Right lobe of liver (tissue), 6 donors: ENCODE measurements around the gene FAF2. TPM values are rescaled to one million over a fixed set of nuclear protein-coding genes. Genes with fewer than 3 reads are reported as not detected.

Source experiments
- ATAC-seq, 4 donors: fragments of 200-7000 bp; cut with Tn5 transposase; one replicate each; pipeline ENCODE4 v1.9.1; 2020; ENCODE audit warnings: mild to moderate bottlenecking in 4 of 4, moderate library complexity in 4 of 4
- DNase-seq, 3 donors: peaks; one replicate each; pipeline ENCODE4 v3.0.0-alpha.2; 2020
- H3K27ac ChIP-seq, 3 donors: fragments of 200-600 bp; one replicate each; pipeline ENCODE4 v1.8.0; 2022
- H3K27me3 ChIP-seq, 2 donors: fragments of 200-600 bp; one replicate each; pipeline ENCODE4 v1.8.0; 2022
- H3K36me3 ChIP-seq, 4 donors: fragments of 200-600 bp; sonication (generic) in 1 of 4; one replicate each; pipeline versions ENCODE4 v1.5.1 to v1.8.0; 2017 to 2022; ENCODE audit warnings: control low read depth in 1 of 4
- H3K4me1 ChIP-seq, 4 donors: fragments of 200-600 bp; sonication (generic) in 1 of 4; one replicate each; pipeline versions ENCODE4 v1.5.1 to v1.8.0; 2017 to 2022; ENCODE audit warnings: control low read depth in 1 of 4
- H3K4me3 ChIP-seq, 3 donors: fragments of 200-600 bp; one replicate each; pipeline ENCODE4 v1.8.0; 2022
- H3K9me3 ChIP-seq, 4 donors: fragments of 200-600 bp; sonication (generic) in 1 of 4; one replicate each; pipeline versions ENCODE4 v1.5.1 to v1.8.0; 2017 to 2022; ENCODE audit warnings: control low read depth in 1 of 4
- POLR2A ChIP-seq: fragments of 450-650 bp; IDR thresholded peaks from one replicate; pipeline ENCODE4 v1.6.1; 2017; ENCODE audit warnings: antibody characterized with exemption, mild to moderate bottlenecking
- WGBS: methylation state at CpG from one replicate; pipeline ENCODE4 v1.1.6; 2018; ENCODE audit warnings: low coverage, low lambda C conversion rate; ENCODE audit not compliant: insufficient coverage; ENCODE audit errors: missing lambda C conversion rate; 5-methylcytosine and 5-hydroxymethylcytosine counted together
- intact Hi-C, 2 donors: fragments of 100-400 bp; cut with DNase I; formaldehyde crosslinking; loops; one replicate each; pipeline versions ENCODE4 v1.11.2 to v1.14.1; 2022
- total RNA-seq, 6 experiments: library from RNA; depleted of rRNA in 2 of 6; stranded (reverse); fragments of >200 nt in 2 of 6; fragmentation: NEBNext Ultra II Directional in 3 of 6; extraction: Animal tissue kit (Norgen Biotek cat#: 25700) in 3 of 6; gene quantifications; one replicate each; pipeline versions ENCODE4 v1.1.0 to v1.2.4, GENCODE V29; 2016 to 2023
- TF ChIP-seq, protein P1 (sequence below), 4 donors: fragments of 200-600 bp in 3 of 4; fragments of 450-650 bp in 1 of 4; IDR thresholded peaks; one replicate each; pipeline versions ENCODE4 v1.5.1 to v1.8.0; 2016 to 2022; ENCODE audit warnings: antibody characterized with exemption in 4 of 4, mild to moderate bottlenecking in 2 of 4
- donor health status: DM: no; HTN: yes; CAD: no.
- donor health status: DM: no; HTN: no; CAD: no.
- donor health status: DM: no; HTN: no; CAD: no.
- donor health status: DM: no; HTN: yes; CAD: no.
- donor health status: DM: no; HTN: yes; CAD: no.

Gene FAF2
- total RNA-seq, 6 experiments from 2014 or later: 17.5 to 23.3 (median 19.8) TPM

DNA sequence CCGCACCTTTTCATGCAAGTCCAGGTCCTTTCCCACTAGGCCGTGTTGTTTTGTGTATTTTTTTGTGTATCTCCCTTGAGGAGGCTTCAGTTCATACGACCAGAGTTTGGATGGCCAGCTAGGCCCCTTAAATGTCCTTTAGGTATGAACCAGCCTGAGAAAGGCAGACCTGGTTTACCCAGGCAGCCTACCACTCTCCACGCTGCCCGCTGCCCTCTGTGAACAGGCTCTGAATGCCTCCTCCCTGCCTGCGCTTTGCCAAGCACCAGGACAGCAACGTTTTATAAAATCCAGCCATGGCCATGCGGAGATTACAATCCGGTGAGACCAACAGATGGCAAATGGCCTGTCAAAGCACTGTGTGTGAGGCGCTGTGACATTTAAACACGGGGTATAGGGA lies 31.2 kb upstream of the FAF2 start:
- no peaks in the 10 kb centered on the region for H3K36me3 ChIP-seq
- WGBS: 88% methylated on average over 11 of the region's 11 CpGs
- intact Hi-C loops: loop anchor here in 1 of 2 donors (10.0 kb wide), 1 partner anchor 238 kb away; no protein-coding TSS in a partner anchor
- ATAC-seq (no peak), DNase-seq (no peak)
- peaks cover 0 to 21% (median 2%) of the 10 kb centered on the region in 4 donors for H3K4me1 ChIP-seq
- H3K4me3 ChIP-seq: peak overlapping the region in 1 of 3 donors; percentile 89
- H3K27ac ChIP-seq: peak overlapping the region in 2 of 3 donors; percentile 20 to 62
- TF ChIP-seq POLR2A: no peak
- TF ChIP-seq, protein P1, sequence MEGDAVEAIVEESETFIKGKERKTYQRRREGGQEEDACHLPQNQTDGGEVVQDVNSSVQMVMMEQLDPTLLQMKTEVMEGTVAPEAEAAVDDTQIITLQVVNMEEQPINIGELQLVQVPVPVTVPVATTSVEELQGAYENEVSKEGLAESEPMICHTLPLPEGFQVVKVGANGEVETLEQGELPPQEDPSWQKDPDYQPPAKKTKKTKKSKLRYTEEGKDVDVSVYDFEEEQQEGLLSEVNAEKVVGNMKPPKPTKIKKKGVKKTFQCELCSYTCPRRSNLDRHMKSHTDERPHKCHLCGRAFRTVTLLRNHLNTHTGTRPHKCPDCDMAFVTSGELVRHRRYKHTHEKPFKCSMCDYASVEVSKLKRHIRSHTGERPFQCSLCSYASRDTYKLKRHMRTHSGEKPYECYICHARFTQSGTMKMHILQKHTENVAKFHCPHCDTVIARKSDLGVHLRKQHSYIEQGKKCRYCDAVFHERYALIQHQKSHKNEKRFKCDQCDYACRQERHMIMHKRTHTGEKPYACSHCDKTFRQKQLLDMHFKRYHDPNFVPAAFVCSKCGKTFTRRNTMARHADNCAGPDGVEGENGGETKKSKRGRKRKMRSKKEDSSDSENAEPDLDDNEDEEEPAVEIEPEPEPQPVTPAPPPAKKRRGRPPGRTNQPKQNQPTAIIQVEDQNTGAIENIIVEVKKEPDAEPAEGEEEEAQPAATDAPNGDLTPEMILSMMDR (IDR thresholded peaks at IDR 0.05): no peak
- no peaks in the 10 kb centered on the region for H3K27me3 ChIP-seq
- no peaks in the 10 kb centered on the region for H3K9me3 ChIP-seq

DNA sequence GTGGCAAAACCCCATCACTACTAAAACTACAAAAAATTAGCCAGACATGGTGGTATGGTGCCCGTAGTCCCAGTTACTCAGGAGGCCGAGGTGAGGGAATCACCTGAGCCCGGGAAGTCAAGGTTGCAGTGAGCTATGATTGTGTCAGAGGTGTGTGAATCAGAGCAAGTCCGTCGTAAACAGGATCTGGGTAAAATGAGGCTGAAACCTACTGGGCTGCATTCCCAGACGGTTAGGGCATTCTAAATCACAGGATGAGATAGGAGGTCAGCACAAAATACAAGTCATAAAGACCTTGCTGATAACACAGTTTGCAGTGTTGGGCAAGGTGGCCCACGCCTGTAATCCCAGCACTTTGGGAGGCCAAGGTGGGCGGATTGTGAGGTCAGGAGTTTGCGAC lies 29.9 kb upstream of the FAF2 start:
- WGBS: 59% methylated on average over 8 of the region's 9 CpGs
- Histone ChIP-seq H3K27ac (no peak overlapping the region), H3K27me3 (no peaks in the 10 kb centered on the region), H3K36me3 (no peaks in the 10 kb centered on the region), H3K9me3 (no peaks in the 10 kb centered on the region), H3K4me3 (no peak overlapping the region), H3K4me1 (peaks cover 0 to 21% (median 2%) of the 10 kb centered on the region in 4 donors)
- DNase-seq: peak in 1 of 3 donors; percentile 43
- intact Hi-C loops: loop anchor here in 1 of 2 donors (10.0 kb wide), 1 partner anchor 237 kb away; no protein-coding TSS in a partner anchor
- TF ChIP-seq, protein P1 (IDR thresholded peaks at IDR 0.05): no peak
- no peak for TF ChIP-seq POLR2A
- peak in 1 of 4 donors; percentile 39 for ATAC-seq

- TF ChIP-seq, protein P1 (IDR thresholded peaks at IDR 0.05): no peak
- TF ChIP-seq POLR2A: no peak
- Histone ChIP-seq H3K4me1 (peaks cover 0 to 11% (median 2%) of the 10 kb centered on the region in 4 donors), H3K4me3 (no peak overlapping the region), H3K27me3 (no peaks in the 10 kb centered on the region), H3K36me3 (no peaks in the 10 kb centered on the region), H3K9me3 (no peaks in the 10 kb centered on the region), H3K27ac (no peak overlapping the region)
- intact Hi-C loops: no loop called here
- WGBS: 81% methylated on average over 3 of the region's 5 CpGs
- ATAC-seq (no peak), DNase-seq (no peak)
These were observed 28.1 kb upstream of the FAF2 start for GRCh38 chr5:176420086-176420485.

- no peak overlapping the region for H3K4me3 ChIP-seq
- H3K27ac ChIP-seq: no peak overlapping the region
- 36% methylated on average over 2 of the region's 2 CpGs for WGBS
- ATAC-seq (no peak), DNase-seq (no peak)
- H3K27me3 ChIP-seq: no peaks in the 10 kb centered on the region
- H3K4me1 ChIP-seq: peaks cover 0 to 6% (median 0%) of the 10 kb centered on the region in 4 donors
- no peaks in the 10 kb centered on the region for H3K36me3 ChIP-seq
- no peaks in the 10 kb centered on the region for H3K9me3 ChIP-seq
- TF ChIP-seq, protein P1 (IDR thresholded peaks at IDR 0.05): no peak
- TF ChIP-seq POLR2A: no peak
- intact Hi-C loops: no loop called here
These were observed 27.1 kb upstream of the FAF2 start for GRCh38 chr5:176420972-176421544.
